Endothelial cell of umbilical vein (primary cell): ENCODE results near the gene ARHGAP10. TPM values are rescaled to one million over a fixed set of nuclear protein-coding genes. Genes with fewer than 3 reads are reported as not detected.

Experiments
- BruUV-seq: library from RNA; stranded (reverse); fragments of 400-500 nt; replicated peaks from 2 replicates; lab custom pipeline; 2021; lab: Mats Ljungman, UMichigan
- CTCF ChIA-PET: fragments of 300-600, 350-600 bp; sonication (Branson Sonifier 250); formaldehyde crosslinking; loops from one replicate; lab custom pipeline; 2021; ENCODE audit warnings: antibody characterized with exemption, inconsistent platforms; lab: Charles Lee
- POLR2A ChIA-PET: fragments of 300-600, 350-600 bp; sonication (Branson Sonifier 250); formaldehyde crosslinking; loops from one replicate; lab custom pipeline; 2021; ENCODE audit warnings: antibody characterized with exemption, inconsistent platforms; lab: Charles Lee
- DNase-seq: peaks from one replicate; pipeline ENCODE4 v3.0.0-alpha.2; 2011; ENCODE audit warnings: low read depth, low spot score
- FAIRE-seq: peaks from 2 replicates; lab custom pipeline; 2011; peaks lifted over from hg19 to GRCh38; lab: Jason Lieb, UNC
- H2AFZ ChIP-seq: 2 replicates; pipeline ENCODE4 v1.6.0; 2012; ENCODE audit warnings: low read depth, low read length, control low read depth, inconsistent platforms
- H3K27ac ChIP-seq: 2 replicates; pipeline ENCODE4 v1.5.1; 2011; ENCODE audit warnings: low read depth, mild to moderate bottlenecking, control low read depth, low read length, moderate library complexity; ENCODE audit not compliant: insufficient read depth
- H3K27me3 ChIP-seq, 2 experiments: 2 replicates each; pipeline versions ENCODE4 v1.6.0 to v1.6.1; 2011; ENCODE audit warnings: low read length in 2 of 2, mixed read lengths in 1 of 2; ENCODE audit not compliant: control insufficient read depth in 2 of 2, insufficient read depth in 2 of 2
- H3K36me3 ChIP-seq, 2 experiments: 2 replicates in 1 of 2; 3 replicates in 1 of 2; pipeline ENCODE4 v1.5.1; 2011; ENCODE audit warnings: low read length in 2 of 2, mild to moderate bottlenecking in 1 of 2, moderate library complexity in 1 of 2; ENCODE audit not compliant: control insufficient read depth in 2 of 2, insufficient read depth in 2 of 2; ENCODE audit errors: extremely low read depth in 1 of 2
- H3K4me1 ChIP-seq: 3 replicates; pipeline ENCODE4 v1.5.1; 2011; ENCODE audit warnings: mild to moderate bottlenecking, low read length; ENCODE audit not compliant: control insufficient read depth, insufficient read depth; ENCODE audit errors: extremely low read depth
- H3K4me2 ChIP-seq: 2 replicates; pipeline ENCODE4 v1.6.1; 2011; ENCODE audit warnings: low read length, control low read depth, mixed read lengths; ENCODE audit not compliant: insufficient read depth
- H3K4me3 ChIP-seq, 3 experiments: fragments of 200-600 bp in 1 of 3; sonication (generic), shearing (Covaris generic) in 1 of 3; replicated peaks in 1 of 3; 2 replicates each; pipeline ENCODE4 v1.5.1; 2011 to 2016; ENCODE audit warnings: control low read depth in 3 of 3, low read length in 3 of 3, mild to moderate bottlenecking in 2 of 3, inconsistent platforms in 1 of 3, low read depth in 1 of 3, moderate library complexity in 1 of 3; ENCODE audit not compliant: insufficient read depth in 1 of 3
- H3K79me2 ChIP-seq: 2 replicates; pipeline ENCODE4 v1.6.0; 2012; ENCODE audit warnings: low read length, inconsistent platforms; ENCODE audit not compliant: control insufficient read depth, insufficient read depth
- H3K9ac ChIP-seq: replicated peaks from 2 replicates; pipeline ENCODE3; 2011; ENCODE audit warnings: low read length, control low read depth; ENCODE audit not compliant: insufficient read depth; ENCODE audit errors: extremely low read depth
- H3K9me1 ChIP-seq: replicated peaks from 3 replicates; pipeline ENCODE4 v1.6.0; 2011; ENCODE audit warnings: mild to moderate bottlenecking, low read length; ENCODE audit not compliant: control insufficient read depth, insufficient read depth; ENCODE audit errors: extremely low read depth
- H3K9me3 ChIP-seq: replicated peaks from 2 replicates; pipeline ENCODE4 v1.5.1; 2012; ENCODE audit warnings: low read length, inconsistent platforms; ENCODE audit not compliant: control insufficient read depth, insufficient read depth
- H4K20me1 ChIP-seq: replicated peaks from 2 replicates; pipeline ENCODE3; 2011; ENCODE audit warnings: mild to moderate bottlenecking, low read length; ENCODE audit not compliant: control insufficient read depth, insufficient read depth; ENCODE audit errors: extremely low read depth
- EZH2 ChIP-seq: IDR thresholded peaks from 2 replicates; pipeline ENCODE4 v1.6.1; 2012; ENCODE audit warnings: borderline replicate concordance, low read depth, mild to moderate bottlenecking, moderate library complexity, low read length, inconsistent platforms; ENCODE audit not compliant: severe bottlenecking
- FOS ChIP-seq: IDR thresholded peaks from 2 replicates; pipeline ENCODE4 v1.6.1; 2011; ENCODE audit warnings: mild to moderate bottlenecking, low read length, moderate library complexity, borderline replicate concordance; ENCODE audit not compliant: insufficient read depth
- GATA2 ChIP-seq: IDR thresholded peaks from 2 replicates; pipeline ENCODE4 v1.7.0; 2011; ENCODE audit warnings: low read depth, mild to moderate bottlenecking, moderate library complexity, mixed read lengths, low read length; ENCODE audit not compliant: insufficient read length, insufficient read depth
- JUN ChIP-seq: IDR thresholded peaks from 2 replicates; pipeline ENCODE4 v1.6.1; 2011; ENCODE audit warnings: borderline replicate concordance, low read depth; ENCODE audit not compliant: insufficient read length, insufficient read depth
- MYC ChIP-seq: IDR thresholded peaks from one replicate; pipeline ENCODE4 v1.6.1; 2011; ENCODE audit warnings: mild to moderate bottlenecking, low read depth, low read length
- POLR2A ChIP-seq: IDR thresholded peaks from 2 replicates; pipeline ENCODE4 v1.6.1; 2012; ENCODE audit warnings: low read depth, mild to moderate bottlenecking, control low read depth, low read length
- POLR2AphosphoS5 ChIP-seq: IDR thresholded peaks from 2 replicates; pipeline ENCODE4 v1.6.1; 2012; ENCODE audit warnings: low read depth, mild to moderate bottlenecking, control low read depth, low read length, moderate library complexity; ENCODE audit not compliant: insufficient read depth
- dilution Hi-C: fragments of 300-500 bp; cut with MboI; formaldehyde crosslinking; loops from one replicate; pipeline ENCODE4 v1.15.0; 2019; ENCODE audit warnings: low sequenced_read_pairs; ENCODE audit not compliant: extremely low pct_ligation_motif_present
- intact Hi-C: fragments of 100-400 bp; cut with micrococcal nuclease; formaldehyde crosslinking; loops from one replicate; pipeline ENCODE4 v1.10.0; 2022
- polyA plus RNA-seq, 4 experiments: library from polyadenylated mRNA; depleted of rRNA in 3 of 4; stranded (reverse) in 3 of 4; unstranded in 1 of 4; fragments of >200 nt; gene quantifications; 2 replicates each; pipeline versions ENCODE4 v1.2.1 to v1.2.3, GENCODE V29; 2011 to 2012; ENCODE audit warnings: missing spikeins in 1 of 4
- total RNA-seq: library from RNA; stranded (reverse); gene quantifications from 2 replicates; pipeline ENCODE4 v1.2.3, GENCODE V29; 2021
- TF ChIP-seq, protein P1 (sequence below): IDR thresholded peaks from 2 replicates; pipeline ENCODE4 v1.6.1; 2011; ENCODE audit not compliant: insufficient read depth, insufficient read length
- TF ChIP-seq, protein P2 (sequence below), 2 donors: IDR thresholded peaks; 1 replicate in 1 of 2; 2 replicates in 1 of 2; pipeline ENCODE4 v1.5.1; 2011; ENCODE audit warnings: low read length in 2 of 2, mild to moderate bottlenecking in 2 of 2, moderate library complexity in 2 of 2, control low read depth in 1 of 2, inconsistent platforms in 1 of 2, low read depth in 1 of 2; ENCODE audit not compliant: insufficient read depth in 1 of 2; ENCODE audit errors: extremely low read depth in 1 of 2

The ARHGAP10 gene
- total and polyA plus RNA-seq, 2 donors (not counting 3 experiments of a cell fraction or from before 2014, with no cell fraction given): 20.4 to 36.7 TPM

DNA sequence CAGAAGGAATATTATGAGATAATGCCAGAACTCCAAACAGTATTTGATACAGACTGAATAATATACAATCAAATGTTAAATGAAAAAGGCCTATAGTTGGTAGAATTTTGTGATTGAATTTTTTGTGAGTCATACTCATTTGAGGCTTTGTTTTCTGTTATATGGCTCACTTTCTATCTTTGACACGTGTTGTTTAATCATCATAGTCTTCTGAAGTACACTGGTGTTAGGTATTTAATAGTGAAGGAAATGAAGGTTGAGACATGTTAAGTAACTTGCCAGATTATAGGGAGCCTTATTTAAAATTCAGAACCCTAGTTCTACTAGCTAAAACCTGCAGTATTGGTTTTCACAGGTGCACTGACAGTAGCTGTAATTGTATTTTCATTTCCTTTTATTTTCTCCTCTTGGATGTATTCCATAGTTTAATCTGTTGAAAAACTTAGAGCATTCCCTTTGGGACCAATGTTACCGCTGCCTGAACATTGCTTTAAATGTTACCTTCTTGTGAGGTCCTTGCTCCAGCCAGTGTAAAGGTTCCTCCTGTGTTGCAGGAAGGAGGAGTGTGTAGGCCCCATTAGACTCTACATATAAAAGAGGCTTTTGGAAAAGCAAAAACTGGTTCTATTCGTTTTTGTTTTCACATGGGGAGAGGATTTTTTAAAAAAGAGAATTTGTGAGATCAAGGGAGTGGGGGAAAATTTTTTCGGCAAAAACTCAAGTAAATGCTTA lies 224.1 kb downstream of the ARHGAP10 start:
- Histone ChIP-seq H3K27me3 (no peaks in the 10 kb centered on the region), H3K79me2 (no peaks in the 10 kb centered on the region), H3K4me2 (no peak overlapping the region), H3K9me3 (no peaks in the 10 kb centered on the region), H4K20me1 (no peaks in the 10 kb centered on the region), H2AFZ (no peak overlapping the region), H3K9me1 (no peaks in the 10 kb centered on the region), H3K36me3 (no peaks in the 10 kb centered on the region), H3K4me1 (no peaks in the 10 kb centered on the region), H3K4me3 (no peak overlapping the region), H3K9ac (no peak overlapping the region), H3K27ac (no peak overlapping the region)
- FAIRE-seq (no peak), DNase-seq (no peak)
- ChIA-PET CTCF (interaction anchor here (1.0 kb wide), 1 partner anchor 13 kb away, joined by 4 read pairs; no protein-coding TSS in a partner anchor), POLR2A (no interaction called here)
- intact Hi-C loops: no loop called here
- TF ChIP-seq MYC (no peak), EZH2 (no peak), POLR2AphosphoS5 (no peak), FOS (no peak), JUN (no peak), GATA2 (no peak), POLR2A (no peak)
- TF ChIP-seq, protein P1, sequence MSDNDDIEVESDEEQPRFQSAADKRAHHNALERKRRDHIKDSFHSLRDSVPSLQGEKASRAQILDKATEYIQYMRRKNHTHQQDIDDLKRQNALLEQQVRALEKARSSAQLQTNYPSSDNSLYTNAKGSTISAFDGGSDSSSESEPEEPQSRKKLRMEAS: no peak
- TF ChIP-seq, protein P2, sequence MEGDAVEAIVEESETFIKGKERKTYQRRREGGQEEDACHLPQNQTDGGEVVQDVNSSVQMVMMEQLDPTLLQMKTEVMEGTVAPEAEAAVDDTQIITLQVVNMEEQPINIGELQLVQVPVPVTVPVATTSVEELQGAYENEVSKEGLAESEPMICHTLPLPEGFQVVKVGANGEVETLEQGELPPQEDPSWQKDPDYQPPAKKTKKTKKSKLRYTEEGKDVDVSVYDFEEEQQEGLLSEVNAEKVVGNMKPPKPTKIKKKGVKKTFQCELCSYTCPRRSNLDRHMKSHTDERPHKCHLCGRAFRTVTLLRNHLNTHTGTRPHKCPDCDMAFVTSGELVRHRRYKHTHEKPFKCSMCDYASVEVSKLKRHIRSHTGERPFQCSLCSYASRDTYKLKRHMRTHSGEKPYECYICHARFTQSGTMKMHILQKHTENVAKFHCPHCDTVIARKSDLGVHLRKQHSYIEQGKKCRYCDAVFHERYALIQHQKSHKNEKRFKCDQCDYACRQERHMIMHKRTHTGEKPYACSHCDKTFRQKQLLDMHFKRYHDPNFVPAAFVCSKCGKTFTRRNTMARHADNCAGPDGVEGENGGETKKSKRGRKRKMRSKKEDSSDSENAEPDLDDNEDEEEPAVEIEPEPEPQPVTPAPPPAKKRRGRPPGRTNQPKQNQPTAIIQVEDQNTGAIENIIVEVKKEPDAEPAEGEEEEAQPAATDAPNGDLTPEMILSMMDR (IDR thresholded peaks at IDR 0.05; ENCODE audit: extremely low read depth in 1 of 2, insufficient read depth in 1 of 2, low read depth in 1 of 2, low read length in 2 of 2): no peak
- dilution Hi-C loops: no loop called here
- BruUV-seq: no TSS peak
